Stimulated activated naive B cell treated with anti-CD40 and anti-IgM and Interleukin-4, amounts not matched to agents 10 μg/mL and 1 μg/mL and 100 μg/mL, for 72 hours (primary cell): ENCODE data around the gene RAB31.
A peak's percentile ranks its signal among the peaks of the same experiment; 100 is the strongest.

Experiments
- ATAC-seq, 2 donors: fragments of 150-1000 bp; cut with Tn5 transposase; replicated peaks; 2 replicates each; pipeline ENCODE4 v1.10.0; 2021; ENCODE audit warnings: moderate library complexity in 1 of 2
- DNase-seq: peaks from one replicate; pipeline ENCODE4 v3.0.0; 2021
- H3K27ac Mint-ChIP-seq: one replicate; pipeline ENCODE4 v1.8.0; 2022; ENCODE audit warnings: mild to moderate bottlenecking, mixed read lengths
- H3K27me3 Mint-ChIP-seq, 2 donors: one replicate each; pipeline ENCODE4 v1.8.0; 2022; ENCODE audit warnings: mixed read lengths in 2 of 2
- H3K36me3 Mint-ChIP-seq, 2 donors: one replicate each; pipeline ENCODE4 v1.8.0; 2022; ENCODE audit warnings: mixed read lengths in 2 of 2, mild to moderate bottlenecking in 1 of 2
- H3K4me1 Mint-ChIP-seq, 2 donors: one replicate each; pipeline ENCODE4 v1.8.0; 2022; ENCODE audit warnings: mixed read lengths in 2 of 2, mild to moderate bottlenecking in 1 of 2
- H3K4me3 Mint-ChIP-seq, 2 donors: one replicate each; pipeline ENCODE4 v1.8.0; 2022; ENCODE audit warnings: mild to moderate bottlenecking in 2 of 2, mixed read lengths in 2 of 2, moderate library complexity in 1 of 2
- H3K9me3 Mint-ChIP-seq, 2 donors: one replicate each; pipeline ENCODE4 v1.8.0; 2022; ENCODE audit warnings: mixed read lengths in 2 of 2, mild to moderate bottlenecking in 1 of 2

RAB31 gene

GRCh38 chr18:9726936-9727335 lies 18.8 kb downstream of the RAB31 start:
- no peak overlapping the region for H3K4me3 Mint-ChIP-seq
- peaks cover 5 to 7% of the 10 kb centered on the region in 2 donors for H3K36me3 Mint-ChIP-seq
- peaks cover 4 to 5% of the 10 kb centered on the region in 2 donors for H3K27me3 Mint-ChIP-seq
- H3K9me3 Mint-ChIP-seq: peaks cover 1 to 3% of the 10 kb centered on the region in 2 donors
- DNase-seq (no peak), ATAC-seq (no peak)
- H3K4me1 Mint-ChIP-seq: peaks cover 0 to 4% of the 10 kb centered on the region in 2 donors
- H3K27ac Mint-ChIP-seq: no peak overlapping the region

GRCh38 chr18:9730786-9731185 lies 22.7 kb downstream of the RAB31 start:
- no peak for DNase-seq
- no peak for ATAC-seq
- no peaks in the 10 kb centered on the region for H3K9me3 Mint-ChIP-seq
- peaks cover 5 to 8% of the 10 kb centered on the region in 2 donors for H3K27me3 Mint-ChIP-seq
- H3K4me1 Mint-ChIP-seq: peaks cover 8 to 9% of the 10 kb centered on the region in 2 donors
- no peak overlapping the region for H3K27ac Mint-ChIP-seq
- no peak overlapping the region for H3K4me3 Mint-ChIP-seq
- H3K36me3 Mint-ChIP-seq: peaks cover 6 to 14% of the 10 kb centered on the region in 2 donors

GRCh38 chr18:9731380-9731779 lies 23.3 kb downstream of the RAB31 start:
- Mint-ChIP-seq H3K9me3 (no peaks in the 10 kb centered on the region), H3K27ac (no peak overlapping the region), H3K36me3 (peaks cover 6 to 14% of the 10 kb centered on the region in 2 donors), H3K4me3 (no peak overlapping the region), H3K4me1 (peaks cover 8 to 9% of the 10 kb centered on the region in 2 donors), H3K27me3 (peaks cover 5 to 8% of the 10 kb centered on the region in 2 donors)
- DNase-seq: no peak
- ATAC-seq: no peak

GRCh38 chr18:9732031-9732430 lies 23.9 kb downstream of the RAB31 start:
- Mint-ChIP-seq H3K4me1 (peaks cover 8 to 9% of the 10 kb centered on the region in 2 donors), H3K27me3 (peaks cover 5 to 8% of the 10 kb centered on the region in 2 donors), H3K9me3 (no peaks in the 10 kb centered on the region), H3K27ac (no peak overlapping the region), H3K36me3 (peaks cover 6 to 14% of the 10 kb centered on the region in 2 donors), H3K4me3 (no peak overlapping the region)
- ATAC-seq: no peak
- no peak for DNase-seq

GRCh38 chr18:9734189-9734588 lies 26.1 kb downstream of the RAB31 start:
- no peak overlapping the region for H3K4me3 Mint-ChIP-seq
- H3K27ac Mint-ChIP-seq: no peak overlapping the region
- ATAC-seq (no peak), DNase-seq (no peak)
- no peaks in the 10 kb centered on the region for H3K9me3 Mint-ChIP-seq
- peaks cover 8 to 9% of the 10 kb centered on the region in 2 donors for H3K4me1 Mint-ChIP-seq
- peaks cover 5 to 8% of the 10 kb centered on the region in 2 donors for H3K27me3 Mint-ChIP-seq
- peaks cover 8 to 14% of the 10 kb centered on the region in 2 donors for H3K36me3 Mint-ChIP-seq

- Mint-ChIP-seq H3K4me1 (peaks cover 9 to 14% of the 10 kb centered on the region in 2 donors), H3K4me3 (no peak overlapping the region), H3K27me3 (peaks cover 5 to 8% of the 10 kb centered on the region in 2 donors), H3K27ac (peak overlapping the region; percentile 51), H3K9me3 (no peaks in the 10 kb centered on the region), H3K36me3 (peaks cover 8 to 14% of the 10 kb centered on the region in 2 donors)
- ATAC-seq (peak; percentile 67 to 80), DNase-seq (no peak)
Observed at GRCh38 chr18:9735238-9735637, 27.1 kb downstream of the RAB31 start.

- Mint-ChIP-seq H3K27ac (no peak overlapping the region), H3K4me3 (no peak overlapping the region), H3K4me1 (peaks cover 6 to 14% of the 10 kb centered on the region in 2 donors), H3K9me3 (no peaks in the 10 kb centered on the region), H3K27me3 (peaks cover 0 to 4% of the 10 kb centered on the region in 2 donors), H3K36me3 (peaks cover 8 to 14% of the 10 kb centered on the region in 2 donors)
- no peak for DNase-seq
- no peak for ATAC-seq
Observed at GRCh38 chr18:9735879-9736278, 27.8 kb downstream of the RAB31 start.

- H3K4me1 Mint-ChIP-seq: peaks cover 6 to 14% of the 10 kb centered on the region in 2 donors
- peaks cover 8 to 14% of the 10 kb centered on the region in 2 donors for H3K36me3 Mint-ChIP-seq
- H3K27ac Mint-ChIP-seq: no peak overlapping the region
- no peaks in the 10 kb centered on the region for H3K9me3 Mint-ChIP-seq
- H3K4me3 Mint-ChIP-seq: no peak overlapping the region
- H3K27me3 Mint-ChIP-seq: peaks cover 0 to 4% of the 10 kb centered on the region in 2 donors
- ATAC-seq (no peak), DNase-seq (no peak)
Observed at GRCh38 chr18:9736286-9736835, 28.3 kb downstream of the RAB31 start.

- H3K27me3 Mint-ChIP-seq: peaks cover 3 to 4% of the 10 kb centered on the region in 2 donors
- no peaks in the 10 kb centered on the region for H3K9me3 Mint-ChIP-seq
- H3K4me3 Mint-ChIP-seq: no peak overlapping the region
- DNase-seq: no peak
- H3K27ac Mint-ChIP-seq: no peak overlapping the region
- peaks cover 8 to 14% of the 10 kb centered on the region in 2 donors for H3K36me3 Mint-ChIP-seq
- H3K4me1 Mint-ChIP-seq: peaks cover 8 to 17% of the 10 kb centered on the region in 2 donors
- no peak for ATAC-seq
Observed at GRCh38 chr18:9737006-9737405, 28.9 kb downstream of the RAB31 start.

- Mint-ChIP-seq H3K9me3 (no peaks in the 10 kb centered on the region), H3K36me3 (peaks cover 4 to 11% of the 10 kb centered on the region in 2 donors), H3K4me1 (peaks cover 12 to 23% of the 10 kb centered on the region in 2 donors), H3K27me3 (peaks cover 4 to 9% of the 10 kb centered on the region in 2 donors), H3K4me3 (no peak overlapping the region), H3K27ac (no peak overlapping the region)
- DNase-seq: no peak
- no peak for ATAC-seq
Observed at GRCh38 chr18:9737472-9738121, 29.5 kb downstream of the RAB31 start.

- Mint-ChIP-seq H3K27ac (no peak overlapping the region), H3K36me3 (peaks cover 1 to 8% of the 10 kb centered on the region in 2 donors), H3K4me3 (no peak overlapping the region), H3K9me3 (no peaks in the 10 kb centered on the region), H3K4me1 (peaks cover 13 to 25% of the 10 kb centered on the region in 2 donors), H3K27me3 (peaks cover 4 to 13% of the 10 kb centered on the region in 2 donors)
- ATAC-seq (no peak), DNase-seq (no peak)
Observed at GRCh38 chr18:9738266-9738969, 30.3 kb downstream of the RAB31 start.

- H3K9me3 Mint-ChIP-seq: no peaks in the 10 kb centered on the region
- peaks cover 6 to 20% of the 10 kb centered on the region in 2 donors for H3K27me3 Mint-ChIP-seq
Observed at GRCh38 chr18:9739516-9739915, 31.4 kb downstream of the RAB31 start.

GRCh38 chr18:9740071-9740470 lies 32.0 kb downstream of the RAB31 start:
- no peak overlapping the region for H3K4me3 Mint-ChIP-seq
- peaks cover 9 to 22% of the 10 kb centered on the region in 2 donors for H3K4me1 Mint-ChIP-seq
- DNase-seq (no peak), ATAC-seq (no peak)
- H3K27me3 Mint-ChIP-seq: peaks cover 6 to 20% of the 10 kb centered on the region in 2 donors
- H3K9me3 Mint-ChIP-seq: no peaks in the 10 kb centered on the region
- peaks cover 0 to 6% of the 10 kb centered on the region in 2 donors for H3K36me3 Mint-ChIP-seq
- H3K27ac Mint-ChIP-seq: no peak overlapping the region

More at GRCh38 chr18:9739516-9739915, 31.4 kb downstream of the RAB31 start:
- ATAC-seq: no peak
- H3K27ac Mint-ChIP-seq: peak overlapping the region; percentile 21
- no peak overlapping the region for H3K4me3 Mint-ChIP-seq
- no peak for DNase-seq
- peaks cover 0 to 6% of the 10 kb centered on the region in 2 donors for H3K36me3 Mint-ChIP-seq
- H3K4me1 Mint-ChIP-seq: peaks cover 9 to 25% of the 10 kb centered on the region in 2 donors

GRCh38 chr18:9741406-9741792 lies 33.3 kb downstream of the RAB31 start:
- DNase-seq (no peak), ATAC-seq (no peak)
- H3K27ac Mint-ChIP-seq: no peak overlapping the region
- peaks cover 7 to 17% of the 10 kb centered on the region in 2 donors for H3K4me1 Mint-ChIP-seq
- peaks cover 0 to 6% of the 10 kb centered on the region in 2 donors for H3K36me3 Mint-ChIP-seq
- H3K4me3 Mint-ChIP-seq: no peak overlapping the region
- H3K27me3 Mint-ChIP-seq: peaks cover 6 to 20% of the 10 kb centered on the region in 2 donors
- H3K9me3 Mint-ChIP-seq: no peaks in the 10 kb centered on the region
